ENCODE data around the gene INPP5K. TPM values are rescaled to one million over a fixed set of nuclear protein-coding genes. Genes with fewer than 3 reads are reported as not detected.

The INPP5K gene
- total and polyA plus RNA-seq, 4 donors = 33.6 to 76.7 (median 41.0) TPM

GRCh38 chr17:1480747-1481465, 35.5 kb downstream of the INPP5K start:
- Histone ChIP-seq H3K9me3 (ENCODE audit: control insufficient read depth in 4 of 4, insufficient read depth in 3 of 4, low read length in 3 of 4) (no peaks in the 10 kb centered on the region), H3K27ac (ENCODE audit: low read depth in 1 of 2, low read length in 1 of 2) (no peak overlapping the region), H3K9ac (ENCODE audit: insufficient read depth in 1 of 2, low read length in 2 of 2) (no peak overlapping the region), H3K36me3 (ENCODE audit: control insufficient read depth in 4 of 4, insufficient read depth in 4 of 4, low read length in 4 of 4) (peaks cover 10 to 45% (median 20%) of the 10 kb centered on the region in 4 donors), H3K4me1 (ENCODE audit: control insufficient read depth in 5 of 5, insufficient read depth in 5 of 5, low read length in 5 of 5) (peaks cover 0 to 4% (median 0%) of the 10 kb centered on the region in 5 donors), H3K27me3 (ENCODE audit: control insufficient read depth in 3 of 3, insufficient read depth in 3 of 3, low read length in 2 of 3) (no peaks in the 10 kb centered on the region), H3K4me3 (no peak overlapping the region)
- DNase-seq (no peak), ATAC-seq (ENCODE audit: insufficient read depth, low FRiP score) (no peak)
- no peak for TF ChIP-seq CTCF (IDR thresholded peaks at IDR 0.05; ENCODE audit: control extremely low read depth, extremely low read depth)
- 83 to 87% methylated on average over 18 of the region's 18 CpGs for WGBS, 2 donors

GRCh38 chr17:1478418-1478817, 38.0 kb downstream of the INPP5K start:
- no peak for DNase-seq
- WGBS, 2 donors = 92 to 95% methylated on average over 26 of the region's 26 CpGs
- no peak for ATAC-seq (ENCODE audit: insufficient read depth, low FRiP score)
- Histone ChIP-seq H3K9ac (ENCODE audit: insufficient read depth in 1 of 2, low read length in 2 of 2) (no peak overlapping the region), H3K4me1 (ENCODE audit: control insufficient read depth in 5 of 5, insufficient read depth in 5 of 5, low read length in 5 of 5) (peaks cover 0 to 3% (median 0%) of the 10 kb centered on the region in 5 donors), H3K36me3 (ENCODE audit: control insufficient read depth in 4 of 4, insufficient read depth in 4 of 4, low read length in 4 of 4) (peaks cover 10 to 60% (median 25%) of the 10 kb centered on the region in 4 donors), H3K27ac (ENCODE audit: low read depth in 1 of 2, low read length in 1 of 2) (no peak overlapping the region), H3K27me3 (ENCODE audit: control insufficient read depth in 3 of 3, insufficient read depth in 3 of 3, low read length in 2 of 3) (no peaks in the 10 kb centered on the region), H3K9me3 (ENCODE audit: control insufficient read depth in 4 of 4, insufficient read depth in 3 of 4, low read length in 3 of 4) (no peaks in the 10 kb centered on the region), H3K4me3 (no peak overlapping the region)
- TF ChIP-seq CTCF (IDR thresholded peaks at IDR 0.05; ENCODE audit: control extremely low read depth, extremely low read depth) = no peak

- Histone ChIP-seq H3K27me3 (ENCODE audit: control insufficient read depth in 3 of 3, insufficient read depth in 3 of 3, low read length in 2 of 3) (no peaks in the 10 kb centered on the region), H3K27ac (ENCODE audit: low read depth in 1 of 2, low read length in 1 of 2) (peak overlapping the region in 1 of 2 donors; percentile 18), H3K4me3 (no peak overlapping the region), H3K9ac (ENCODE audit: insufficient read depth in 1 of 2, low read length in 2 of 2) (no peak overlapping the region), H3K4me1 (ENCODE audit: control insufficient read depth in 5 of 5, insufficient read depth in 5 of 5, low read length in 5 of 5) (peaks cover 0 to 6% (median 0%) of the 10 kb centered on the region in 5 donors), H3K36me3 (ENCODE audit: control insufficient read depth in 4 of 4, insufficient read depth in 4 of 4, low read length in 4 of 4) (peaks cover 11 to 63% (median 18%) of the 10 kb centered on the region in 4 donors), H3K9me3 (ENCODE audit: control insufficient read depth in 4 of 4, insufficient read depth in 3 of 4, low read length in 3 of 4) (no peaks in the 10 kb centered on the region)
- ATAC-seq (ENCODE audit: insufficient read depth, low FRiP score) (no peak), DNase-seq (no peak)
- TF ChIP-seq CTCF (IDR thresholded peaks at IDR 0.05; ENCODE audit: control extremely low read depth, extremely low read depth) = no peak
- WGBS, 2 donors = 77 to 92% methylated on average over 15 of the region's 15 CpGs
Measured at GRCh38 chr17:1475321-1475854, 41.0 kb downstream of the INPP5K start.
